HG03039 (cell line): ENCODE data around the gene CYS1.
A peak's percentile ranks its signal among the peaks of the same experiment; 100 is the strongest.

Source experiments
- ATAC-seq: cut with Tn5 transposase; IDR thresholded peaks from one replicate; pipeline ENCODE4 v1.9.1; 2021; ENCODE audit warnings: mild to moderate bottlenecking, moderate library complexity; ENCODE audit not compliant: unreplicated experiment

Gene CYS1

DNA sequence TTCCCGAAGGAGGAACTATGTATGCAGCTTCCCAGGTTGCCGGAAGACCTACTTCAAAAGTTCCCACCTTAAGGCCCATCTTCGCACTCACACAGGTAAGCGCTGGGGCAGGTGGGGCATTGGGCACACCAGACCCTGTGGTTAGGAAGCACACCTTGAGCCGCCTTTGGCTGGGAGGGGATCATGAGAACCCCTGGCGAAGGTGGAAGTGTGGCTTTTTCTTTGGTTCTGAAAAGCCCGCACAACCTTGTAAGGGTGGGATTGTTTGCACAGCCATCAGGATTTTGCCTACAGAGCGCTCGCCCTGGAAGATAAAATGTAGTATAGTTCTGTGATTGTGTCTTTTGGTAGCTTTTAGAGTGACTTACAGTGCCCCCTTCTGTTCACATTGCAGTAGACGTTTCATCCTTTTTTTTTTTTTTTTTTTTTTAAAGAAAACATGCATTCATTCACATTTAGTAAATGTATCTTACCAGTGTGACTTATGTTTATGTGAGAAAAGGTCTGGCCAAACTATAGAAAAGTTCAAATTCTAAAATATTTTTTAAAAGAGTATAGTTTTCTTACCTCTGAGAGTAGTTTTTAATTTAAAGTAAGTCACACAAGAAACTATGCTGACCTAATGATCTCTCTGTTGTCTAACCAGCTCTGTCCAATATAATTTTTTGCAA is 31.6 kb downstream of the CYS1 start:
- no peak for ATAC-seq

DNA sequence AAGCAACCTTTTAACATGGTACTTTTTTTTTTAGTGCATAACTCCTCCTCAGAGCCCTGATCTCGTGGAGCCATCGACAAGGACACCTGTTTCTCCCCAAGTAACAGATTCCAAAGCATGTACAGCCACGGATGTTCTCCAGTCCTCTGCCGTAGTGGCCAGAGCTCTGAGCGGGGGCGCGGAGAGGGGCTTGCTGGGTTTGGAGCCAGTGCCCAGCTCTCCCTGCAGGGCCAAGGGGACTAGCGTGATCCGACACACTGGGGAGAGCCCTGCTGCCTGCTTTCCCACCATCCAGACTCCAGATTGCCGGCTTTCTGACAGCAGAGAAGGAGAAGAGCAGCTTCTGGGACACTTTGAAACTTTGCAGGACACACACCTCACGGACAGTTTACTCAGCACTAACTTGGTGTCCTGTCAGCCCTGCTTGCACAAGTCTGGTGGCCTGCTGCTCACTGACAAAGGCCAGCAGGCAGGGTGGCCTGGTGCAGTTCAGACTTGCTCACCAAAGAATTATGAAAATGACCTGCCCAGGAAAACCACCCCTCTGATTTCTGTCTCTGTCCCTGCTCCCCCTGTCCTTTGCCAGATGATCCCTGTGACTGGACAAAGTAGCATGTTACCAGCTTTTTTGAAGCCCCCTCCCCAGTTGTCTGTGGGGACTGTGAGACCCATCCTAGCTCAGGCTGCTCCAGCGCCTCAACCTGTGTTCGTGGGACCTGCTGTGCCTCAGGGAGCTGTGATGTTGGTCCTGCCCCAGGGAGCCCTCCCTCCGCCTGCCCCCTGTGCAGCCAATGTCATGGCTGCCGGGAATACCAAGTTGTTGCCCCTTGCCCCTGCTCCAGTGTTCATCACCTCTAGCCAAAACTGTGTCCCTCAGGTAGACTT is 32.4 kb downstream of the CYS1 start:
- no peak for ATAC-seq

- ATAC-seq, result no peak
Measured at GRCh38 chr2:10046931-10047330, 33.3 kb downstream of the CYS1 start.

DNA sequence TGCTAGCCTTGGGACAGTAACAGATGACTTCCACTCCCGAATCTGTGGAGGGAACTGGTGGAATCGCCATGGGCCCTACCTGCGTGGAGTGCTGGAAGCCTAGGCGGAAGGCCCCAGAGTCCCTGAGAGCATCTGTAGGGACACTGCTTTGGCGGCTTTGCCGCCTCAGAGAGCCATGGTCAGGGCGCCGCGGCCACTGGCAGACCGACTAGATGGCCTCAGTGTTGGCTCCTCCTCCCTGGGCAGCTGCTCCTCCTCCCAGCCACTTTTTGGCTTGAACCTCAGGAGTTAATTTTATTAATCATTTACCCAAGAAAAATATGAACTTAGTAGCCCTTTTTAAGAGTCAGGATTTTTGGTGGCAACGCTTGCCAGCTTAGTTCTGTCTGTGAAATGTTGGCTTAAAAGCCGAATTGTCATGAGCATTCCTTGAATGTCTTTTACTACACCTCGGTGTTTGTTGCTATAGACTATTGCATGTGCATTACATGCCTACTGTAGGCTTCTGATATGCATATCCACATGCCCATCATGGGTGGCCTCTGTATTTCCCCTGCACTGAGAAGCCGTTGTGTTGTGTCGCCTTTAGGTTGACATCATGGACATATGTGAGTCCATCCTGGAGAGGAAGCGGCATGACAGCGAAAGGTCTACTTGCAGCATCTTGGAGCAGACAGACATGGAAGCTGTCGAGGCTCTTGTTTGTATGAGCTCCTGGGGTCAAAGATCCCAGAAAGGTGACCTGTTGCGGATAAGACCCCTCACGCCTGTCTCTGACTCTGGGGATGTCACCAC is 34.5 kb downstream of the CYS1 start:
- ATAC-seq, result no peak

- peak; percentile 38 for ATAC-seq
Measured at GRCh38 chr2:10043906-10044601, 36.2 kb downstream of the CYS1 start.

DNA sequence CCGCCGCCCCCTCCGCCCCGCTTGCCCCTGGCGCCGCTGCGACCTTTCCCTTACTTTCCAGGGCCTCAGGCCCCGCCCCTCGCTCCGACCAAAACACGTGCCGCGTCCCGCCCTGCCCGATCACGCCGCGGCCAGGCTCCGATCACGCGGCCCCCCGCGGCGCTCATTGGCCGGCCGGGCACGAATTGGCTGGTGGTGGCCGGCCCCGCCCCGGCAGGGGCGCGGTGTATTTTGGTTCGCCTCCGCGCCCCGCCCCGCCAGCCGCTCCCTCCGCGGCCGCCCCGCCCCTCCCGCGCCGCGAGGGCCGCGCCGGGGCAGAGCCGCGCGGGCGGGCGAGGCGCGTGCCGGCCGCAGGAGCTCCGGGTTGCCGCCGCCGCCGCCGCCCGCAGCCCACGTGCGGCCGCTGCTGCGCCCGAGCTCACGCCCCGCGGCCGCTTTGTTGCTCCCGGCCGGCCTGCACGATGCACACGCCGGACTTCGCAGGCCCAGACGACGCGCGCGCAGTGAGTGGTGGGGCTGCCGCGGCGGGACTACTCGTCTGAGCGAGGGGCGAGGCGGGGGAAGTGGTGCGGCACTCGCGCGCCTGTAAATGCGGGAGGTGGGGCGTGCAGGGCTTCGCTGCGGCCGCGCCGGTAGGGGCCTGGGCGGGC is 36.8 kb downstream of the CYS1 start, which contains the start of gene KLF11:
Gene KLF11 (plus strand): TSS at position 295 of the 650 bp plus-strand sequence. CDS start 167 bp downstream, at position 462.
- peak; percentile 52 for ATAC-seq

- ATAC-seq, result no peak
Measured at GRCh38 chr2:10042301-10043161, 37.7 kb downstream of the CYS1 start.

GRCh38 chr2:10041711-10042110 is 38.5 kb downstream of the CYS1 start:
- ATAC-seq, result no peak

GRCh38 chr2:10039658-10040410 is 40.4 kb downstream of the CYS1 start:
- ATAC-seq, result no peak

DNA sequence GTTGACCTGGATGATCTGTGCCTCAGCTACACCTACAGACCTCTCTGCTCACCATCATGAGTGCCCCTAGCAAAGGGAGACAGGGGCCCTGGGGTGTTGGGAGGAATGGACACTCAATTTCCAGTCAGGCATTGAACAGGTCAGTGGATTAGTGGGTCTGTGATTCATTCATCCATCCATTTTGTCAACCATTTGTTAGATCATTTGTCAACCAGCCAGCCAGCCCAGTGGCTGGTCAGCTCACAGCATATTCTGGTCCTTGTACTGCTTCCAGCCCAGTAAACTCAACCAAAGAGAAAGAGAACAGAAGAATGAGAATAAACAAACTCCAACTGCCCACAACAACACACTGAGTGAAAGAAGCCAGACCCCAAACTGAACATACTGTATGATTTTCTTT is 41.5 kb downstream of the CYS1 start:
- ATAC-seq, result no peak

DNA sequence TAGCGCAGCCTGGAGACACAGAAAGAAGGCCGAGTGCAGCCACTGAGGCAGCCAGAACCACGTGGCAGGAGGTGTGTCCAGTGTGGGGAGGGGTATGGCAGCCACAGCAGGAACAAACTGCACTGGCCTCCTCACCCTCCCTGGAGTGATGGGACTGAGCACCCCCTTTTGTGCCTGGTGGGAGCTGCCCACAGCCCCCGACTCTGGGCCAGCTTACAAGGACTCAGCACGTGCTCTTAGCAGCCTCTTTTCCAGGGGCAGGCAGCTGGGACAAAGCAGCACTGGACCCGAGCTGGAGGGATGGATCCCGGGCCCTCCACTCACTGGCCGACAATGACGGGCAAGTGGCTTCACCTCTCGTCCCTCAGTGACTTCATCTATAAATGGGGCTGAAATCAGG is 42.1 kb downstream of the CYS1 start:
- ATAC-seq, result no peak

- no peak for ATAC-seq
Measured at GRCh38 chr2:10036095-10036884, 43.9 kb downstream of the CYS1 start.

DNA sequence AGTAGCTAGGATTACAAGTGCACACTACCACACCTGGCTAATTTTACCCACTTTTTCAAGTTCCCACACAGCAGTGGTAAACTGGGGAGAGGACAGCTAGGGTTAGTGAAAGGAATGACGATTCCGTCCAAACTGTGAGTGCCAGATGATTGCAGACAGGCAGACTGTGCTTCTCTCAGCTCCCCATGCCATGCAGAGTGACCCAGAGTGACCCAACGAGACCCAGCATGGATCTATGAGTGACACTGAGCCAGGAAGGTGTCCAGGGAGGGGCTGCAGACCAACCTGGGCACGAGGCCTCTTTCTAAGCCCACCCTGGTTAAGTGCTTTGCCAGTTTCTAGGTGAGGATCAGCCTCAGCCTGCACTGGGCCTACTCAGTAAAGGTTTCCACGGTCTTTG is 44.6 kb downstream of the CYS1 start:
- no peak for ATAC-seq

GRCh38 chr2:10035053-10035422 is 45.2 kb downstream of the CYS1 start:
- no peak for ATAC-seq

DNA sequence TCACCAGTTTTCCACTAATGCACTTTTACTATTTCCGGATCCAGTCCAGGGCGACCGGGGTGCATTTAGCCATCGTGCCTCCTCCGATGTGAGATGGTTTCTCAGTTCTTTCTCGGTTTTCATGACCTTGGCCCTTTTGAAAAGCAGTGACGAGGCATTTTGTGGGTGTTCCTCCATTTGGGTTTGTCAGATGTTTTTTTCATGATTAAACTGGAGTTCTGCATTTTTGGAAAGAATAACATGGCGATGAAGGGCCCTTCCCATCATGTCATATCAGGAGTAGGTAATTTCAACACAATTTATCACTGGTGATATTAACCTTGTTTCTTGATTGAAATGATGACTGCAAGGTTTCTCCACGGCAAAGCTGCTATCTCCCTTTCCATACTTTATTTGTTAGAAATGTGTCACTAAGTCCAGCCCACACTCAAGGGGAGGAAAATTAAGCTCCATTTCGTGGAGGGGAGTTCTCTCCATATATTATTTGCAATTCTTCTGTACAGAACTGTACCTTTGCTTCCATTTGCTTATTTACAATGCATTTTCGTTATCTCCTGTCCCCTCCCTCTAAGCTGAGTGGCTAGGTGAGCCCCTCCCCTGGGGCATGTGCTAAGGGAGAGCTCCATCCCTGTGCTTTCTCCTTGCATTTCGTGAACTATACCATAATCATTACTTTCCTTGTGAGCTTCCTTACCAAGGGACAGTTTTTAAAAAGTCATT is 45.7 kb downstream of the CYS1 start:
- no peak for ATAC-seq

GRCh38 chr2:10033251-10034006 is 46.8 kb downstream of the CYS1 start:
- ATAC-seq, result no peak

GRCh38 chr2:10032746-10033105 is 47.5 kb downstream of the CYS1 start:
- no peak for ATAC-seq
